ENCODE results near the gene CFAP46. TPM values are rescaled to one million over a fixed set of nuclear protein-coding genes. Genes with fewer than 3 reads are reported as not detected.

The CFAP46 gene
- total and polyA plus RNA-seq, 2 donors from 2014 or later = 3.8 to 8.3 TPM

GRCh38 chr10:132838346-132838970 is 103.9 kb downstream of the CFAP46 start:
- Histone ChIP-seq H3K4me3 (ENCODE audit: low read length in 3 of 3) (no peak overlapping the region), H3K27me3 (ENCODE audit: control insufficient read depth, insufficient read depth, low read length) (no peaks in the 10 kb centered on the region), H3K9ac (ENCODE audit: low read length in 3 of 3) (no peak overlapping the region), H3K27ac (ENCODE audit: low read depth in 2 of 2, low read length in 2 of 2) (no peak overlapping the region), H3K9me3 (ENCODE audit: control insufficient read depth in 2 of 3, insufficient read depth in 1 of 3, low read length in 3 of 3) (peaks cover 0 to 11% (median 2%) of the 10 kb centered on the region in 3 donors), H3K4me1 (ENCODE audit: control insufficient read depth in 2 of 3, insufficient read depth in 2 of 3, low read depth in 1 of 3, low read length in 3 of 3) (peaks cover 0 to 5% (median 0%) of the 10 kb centered on the region in 3 donors), H3K36me3 (ENCODE audit: control insufficient read depth in 2 of 3, insufficient read depth in 3 of 3, low read length in 3 of 3) (no peaks in the 10 kb centered on the region)
- intact Hi-C loops (cut with DNase I) = no loop called here
- FAIRE-seq (no peak), DNase-seq (peak in 2 of 5 donors; percentile 28 to 30)
- TF ChIP-seq CTCF (IDR thresholded peaks at IDR 0.05; ENCODE audit: borderline replicate concordance, extremely low read depth, insufficient read depth) = no peak

GRCh38 chr10:132837905-132838304 is 104.5 kb downstream of the CFAP46 start:
- H3K4me1 ChIP-seq (ENCODE audit: control insufficient read depth in 2 of 3, insufficient read depth in 2 of 3, low read depth in 1 of 3, low read length in 3 of 3) = peaks cover 0 to 5% (median 0%) of the 10 kb centered on the region in 3 donors
- no peak overlapping the region for H3K4me3 ChIP-seq (ENCODE audit: low read length in 3 of 3)
- no peak overlapping the region for H3K9ac ChIP-seq (ENCODE audit: low read length in 3 of 3)
- intact Hi-C loops (cut with DNase I) = no loop called here
- no peak for FAIRE-seq
- DNase-seq = peak in 1 of 5 donors; percentile 27
- H3K27ac ChIP-seq (ENCODE audit: low read depth in 2 of 2, low read length in 2 of 2) = no peak overlapping the region
- H3K27me3 ChIP-seq (ENCODE audit: control insufficient read depth, insufficient read depth, low read length) = no peaks in the 10 kb centered on the region
- no peak for TF ChIP-seq CTCF (IDR thresholded peaks at IDR 0.05; ENCODE audit: borderline replicate concordance, extremely low read depth, insufficient read depth)
- peaks cover 0 to 11% (median 2%) of the 10 kb centered on the region in 3 donors for H3K9me3 ChIP-seq (ENCODE audit: control insufficient read depth in 2 of 3, insufficient read depth in 1 of 3, low read length in 3 of 3)
- H3K36me3 ChIP-seq (ENCODE audit: control insufficient read depth in 2 of 3, insufficient read depth in 3 of 3, low read length in 3 of 3) = no peaks in the 10 kb centered on the region

GRCh38 chr10:132836832-132837540 is 105.4 kb downstream of the CFAP46 start:
- no peak for FAIRE-seq
- TF ChIP-seq CTCF (IDR thresholded peaks at IDR 0.05; ENCODE audit: borderline replicate concordance, extremely low read depth, insufficient read depth) = peak; percentile 85
- H3K9ac ChIP-seq (ENCODE audit: low read length in 3 of 3) = no peak overlapping the region
- no peak overlapping the region for H3K4me3 ChIP-seq (ENCODE audit: low read length in 3 of 3)
- H3K27me3 ChIP-seq (ENCODE audit: control insufficient read depth, insufficient read depth, low read length) = no peaks in the 10 kb centered on the region
- H3K27ac ChIP-seq (ENCODE audit: low read depth in 2 of 2, low read length in 2 of 2) = no peak overlapping the region
- DNase-seq = peak; percentile 43 to 79 (median 61)
- intact Hi-C loops (cut with DNase I) = no loop called here
- peaks cover 0 to 5% (median 0%) of the 10 kb centered on the region in 3 donors for H3K4me1 ChIP-seq (ENCODE audit: control insufficient read depth in 2 of 3, insufficient read depth in 2 of 3, low read depth in 1 of 3, low read length in 3 of 3)
- H3K9me3 ChIP-seq (ENCODE audit: control insufficient read depth in 2 of 3, insufficient read depth in 1 of 3, low read length in 3 of 3) = peaks cover 0 to 3% (median 0%) of the 10 kb centered on the region in 3 donors
- H3K36me3 ChIP-seq (ENCODE audit: control insufficient read depth in 2 of 3, insufficient read depth in 3 of 3, low read length in 3 of 3) = no peaks in the 10 kb centered on the region
